Measurements from ENCODE around the gene MARCOL.

DNA sequence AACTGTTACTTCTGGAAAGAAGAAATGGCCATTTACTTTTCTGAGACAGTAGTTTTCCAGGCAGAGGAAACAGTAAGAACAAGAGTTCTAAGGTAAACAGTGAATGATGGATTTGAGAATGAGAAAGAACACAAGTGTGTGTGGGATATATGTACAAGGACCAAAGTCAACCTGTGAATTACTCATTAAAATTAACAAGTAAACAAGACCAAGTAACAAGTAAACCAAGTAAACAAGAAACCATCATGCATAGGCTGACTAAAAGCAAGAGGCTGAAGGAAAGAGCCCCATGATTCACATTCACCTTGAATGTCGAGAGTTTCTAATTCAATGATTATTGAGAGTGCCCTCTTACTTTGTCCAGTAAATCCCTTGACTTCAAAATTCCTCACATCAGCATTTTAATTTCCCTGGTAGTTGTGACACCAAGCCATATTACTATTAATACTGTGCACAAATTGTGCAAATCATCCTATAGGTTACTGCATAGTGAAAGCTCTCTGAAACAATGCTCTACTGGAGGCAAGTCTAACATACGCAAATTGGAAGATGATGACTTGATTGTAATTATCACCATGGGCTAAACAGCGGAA is 9.8 kb upstream of the MARCOL start:
- TF ChIP-seq POLR2A (IDR thresholded peaks at IDR 0.05): no peak
- TF ChIP-seq CTCF (IDR thresholded peaks at IDR 0.05): no peak
